Fibroblast of lung (primary cell): Measurements from ENCODE around the gene DSPP.

Experiments used
- EZH2 ChIP-seq: IDR thresholded peaks from 2 replicates; pipeline ENCODE4 v1.5.1; 2012; ENCODE audit warnings: low read length, control low read depth, mild to moderate bottlenecking; ENCODE audit errors: missing control alignments
- TF ChIP-seq, protein P1 (sequence below), 2 donors: IDR thresholded peaks in 1 of 2; conservative IDR thresholded peaks in 1 of 2; 1 replicate in 1 of 2; 2 replicates in 1 of 2; pipeline ENCODE4 v1.5.1; 2011 to 2012; ENCODE audit warnings: low read length in 2 of 2, control low read depth in 1 of 2, inconsistent platforms in 1 of 2, low read depth in 1 of 2, mild to moderate bottlenecking in 1 of 2

DNA sequence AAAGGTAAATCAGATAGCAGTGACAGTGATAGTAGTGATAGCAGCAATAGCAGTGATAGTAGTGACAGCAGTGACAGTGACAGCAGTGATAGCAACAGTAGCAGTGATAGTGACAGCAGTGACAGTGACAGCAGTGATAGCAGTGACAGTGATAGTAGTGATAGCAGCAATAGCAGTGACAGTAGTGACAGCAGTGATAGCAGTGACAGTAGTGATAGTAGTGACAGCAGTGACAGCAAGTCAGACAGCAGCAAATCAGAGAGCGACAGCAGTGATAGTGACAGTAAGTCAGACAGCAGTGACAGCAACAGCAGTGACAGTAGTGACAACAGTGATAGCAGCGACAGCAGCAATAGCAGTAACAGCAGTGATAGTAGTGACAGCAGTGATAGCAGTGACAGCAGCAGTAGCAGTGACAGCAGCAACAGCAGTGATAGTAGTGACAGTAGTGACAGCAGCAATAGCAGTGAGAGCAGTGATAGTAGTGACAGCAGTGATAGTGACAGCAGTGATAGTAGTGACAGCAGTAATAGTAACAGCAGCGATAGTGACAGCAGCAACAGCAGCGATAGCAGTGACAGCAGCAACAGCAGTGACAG, 6.1 kb downstream of the DSPP start:
- no peak for TF ChIP-seq EZH2
- TF ChIP-seq, protein P1, sequence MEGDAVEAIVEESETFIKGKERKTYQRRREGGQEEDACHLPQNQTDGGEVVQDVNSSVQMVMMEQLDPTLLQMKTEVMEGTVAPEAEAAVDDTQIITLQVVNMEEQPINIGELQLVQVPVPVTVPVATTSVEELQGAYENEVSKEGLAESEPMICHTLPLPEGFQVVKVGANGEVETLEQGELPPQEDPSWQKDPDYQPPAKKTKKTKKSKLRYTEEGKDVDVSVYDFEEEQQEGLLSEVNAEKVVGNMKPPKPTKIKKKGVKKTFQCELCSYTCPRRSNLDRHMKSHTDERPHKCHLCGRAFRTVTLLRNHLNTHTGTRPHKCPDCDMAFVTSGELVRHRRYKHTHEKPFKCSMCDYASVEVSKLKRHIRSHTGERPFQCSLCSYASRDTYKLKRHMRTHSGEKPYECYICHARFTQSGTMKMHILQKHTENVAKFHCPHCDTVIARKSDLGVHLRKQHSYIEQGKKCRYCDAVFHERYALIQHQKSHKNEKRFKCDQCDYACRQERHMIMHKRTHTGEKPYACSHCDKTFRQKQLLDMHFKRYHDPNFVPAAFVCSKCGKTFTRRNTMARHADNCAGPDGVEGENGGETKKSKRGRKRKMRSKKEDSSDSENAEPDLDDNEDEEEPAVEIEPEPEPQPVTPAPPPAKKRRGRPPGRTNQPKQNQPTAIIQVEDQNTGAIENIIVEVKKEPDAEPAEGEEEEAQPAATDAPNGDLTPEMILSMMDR (conservative IDR thresholded peaks at IDR 0.05 in 1 of 2, IDR thresholded peaks at IDR 0.05 in 1 of 2; ENCODE audit: low read depth in 1 of 2, low read length in 2 of 2), result no peak
